Vagina (tissue), 2 donors: ENCODE measurements around the gene JPT2.
"Not testable (repeated sequence)": the region's sequence is repeated elsewhere in the genome, so short reads cannot be mapped to it uniquely, and the experiment has no call there.

Source experiments
- CTCF ChIP-seq, 3 experiments: fragments of 450-650 bp in 2 of 3; fragments of 200-600 bp in 1 of 3; sonication (generic) in 1 of 3; IDR thresholded peaks; one replicate each; pipeline ENCODE4 v1.5.1; 2017 to 2019; ENCODE audit warnings: antibody characterized with exemption in 3 of 3, mild to moderate bottlenecking in 2 of 3, moderate library complexity in 2 of 3
- POLR2A ChIP-seq, 2 donors: fragments of 450-650 bp; IDR thresholded peaks; one replicate each; pipeline ENCODE4 v1.6.1; 2017; ENCODE audit warnings: antibody characterized with exemption in 2 of 2, mild to moderate bottlenecking in 2 of 2, moderate library complexity in 2 of 2
- POLR2AphosphoS5 ChIP-seq, 2 donors: sonication (generic); formaldehyde crosslinking; IDR thresholded peaks; one replicate each; pipeline ENCODE4 v1.9.0; 2017; ENCODE audit warnings: antibody characterized with exemption in 2 of 2, mild to moderate bottlenecking in 2 of 2, low read depth in 1 of 2; ENCODE audit not compliant: insufficient read depth in 1 of 2

GRCh38 chr16:1719559-1720229 is 41.6 kb downstream of the JPT2 start:
- not testable (repeated sequence) for TF ChIP-seq POLR2AphosphoS5 (IDR thresholded peaks at IDR 0.05; ENCODE audit: insufficient read depth in 1 of 2, low read depth in 1 of 2); CTCF (IDR thresholded peaks at IDR 0.05); POLR2A (IDR thresholded peaks at IDR 0.05)
